WTC11 (cell line): ENCODE measurements around the gene NANOGP8.

ENCODE experiments used
- ELF4 ChIP-seq: sonication (generic); formaldehyde crosslinking; IDR thresholded peaks from 2 replicates; pipeline ENCODE4 v1.8.1; 2022; ENCODE audit warnings: low read depth, mild to moderate bottlenecking, moderate library complexity, missing genetic modification reagents
- NFYB ChIP-seq: sonication (generic); formaldehyde crosslinking; conservative IDR thresholded peaks from 2 replicates; pipeline ENCODE4 v1.8.0; 2022; ENCODE audit warnings: low read depth, missing genetic modification reagents
- TF ChIP-seq, protein P1 (sequence below): fragments of 200-600 bp; IDR thresholded peaks from 2 replicates; pipeline ENCODE4 v1.8.0; 2022; ENCODE audit warnings: antibody characterized with exemption
- TF ChIP-seq, protein P2 (sequence below): sonication (generic); formaldehyde crosslinking; IDR thresholded peaks from 2 replicates; pipeline ENCODE4 v1.8.1; 2023; ENCODE audit warnings: mild to moderate bottlenecking, missing genetic modification reagents, moderate library complexity

- TF ChIP-seq, protein P1, sequence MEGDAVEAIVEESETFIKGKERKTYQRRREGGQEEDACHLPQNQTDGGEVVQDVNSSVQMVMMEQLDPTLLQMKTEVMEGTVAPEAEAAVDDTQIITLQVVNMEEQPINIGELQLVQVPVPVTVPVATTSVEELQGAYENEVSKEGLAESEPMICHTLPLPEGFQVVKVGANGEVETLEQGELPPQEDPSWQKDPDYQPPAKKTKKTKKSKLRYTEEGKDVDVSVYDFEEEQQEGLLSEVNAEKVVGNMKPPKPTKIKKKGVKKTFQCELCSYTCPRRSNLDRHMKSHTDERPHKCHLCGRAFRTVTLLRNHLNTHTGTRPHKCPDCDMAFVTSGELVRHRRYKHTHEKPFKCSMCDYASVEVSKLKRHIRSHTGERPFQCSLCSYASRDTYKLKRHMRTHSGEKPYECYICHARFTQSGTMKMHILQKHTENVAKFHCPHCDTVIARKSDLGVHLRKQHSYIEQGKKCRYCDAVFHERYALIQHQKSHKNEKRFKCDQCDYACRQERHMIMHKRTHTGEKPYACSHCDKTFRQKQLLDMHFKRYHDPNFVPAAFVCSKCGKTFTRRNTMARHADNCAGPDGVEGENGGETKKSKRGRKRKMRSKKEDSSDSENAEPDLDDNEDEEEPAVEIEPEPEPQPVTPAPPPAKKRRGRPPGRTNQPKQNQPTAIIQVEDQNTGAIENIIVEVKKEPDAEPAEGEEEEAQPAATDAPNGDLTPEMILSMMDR: no peak
- TF ChIP-seq, protein P2, sequence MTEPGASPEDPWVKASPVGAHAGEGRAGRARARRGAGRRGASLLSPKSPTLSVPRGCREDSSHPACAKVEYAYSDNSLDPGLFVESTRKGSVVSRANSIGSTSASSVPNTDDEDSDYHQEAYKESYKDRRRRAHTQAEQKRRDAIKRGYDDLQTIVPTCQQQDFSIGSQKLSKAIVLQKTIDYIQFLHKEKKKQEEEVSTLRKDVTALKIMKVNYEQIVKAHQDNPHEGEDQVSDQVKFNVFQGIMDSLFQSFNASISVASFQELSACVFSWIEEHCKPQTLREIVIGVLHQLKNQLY (CRISPR knock-in tag): no peak
- TF ChIP-seq ELF4 (CRISPR knock-in tag): no peak
- TF ChIP-seq NFYB: no peak
Measured at GRCh38 chr15:35088329-35088728, 3.2 kb upstream of the NANOGP8 start.
